GM12878 (cell line): ENCODE measurements around the gene CCNA2. TPM values are rescaled to one million over a fixed set of nuclear protein-coding genes. Genes with fewer than 3 reads are reported as not detected.

Source experiments
- CHD2 ChIP-seq: IDR thresholded peaks from 2 replicates; pipeline ENCODE4 v1.6.1; 2011; ENCODE audit warnings: low read depth, low read length, improper control_type of control experiment, borderline replicate concordance
- EED ChIP-seq: sonication (generic); IDR thresholded peaks from 2 replicates; pipeline ENCODE4 v1.6.1; 2016; ENCODE audit warnings: antibody characterized with exemption, low read depth
- EP300 ChIP-seq, 2 experiments: fragments of 150-350 bp in 1 of 2; IDR thresholded peaks; 2 replicates each; pipeline ENCODE4 v1.6.1; 2011 to 2012; ENCODE audit warnings: low read depth in 2 of 2, low read length in 2 of 2, borderline replicate concordance in 1 of 2, improper control_type of control experiment in 1 of 2, inconsistent platforms in 1 of 2; ENCODE audit not compliant: control insufficient read depth in 1 of 2
- FOXK2 ChIP-seq: fragments of 450-650 bp; IDR thresholded peaks from 2 replicates; pipeline ENCODE4 v1.6.1; 2017; ENCODE audit warnings: mild to moderate bottlenecking, moderate library complexity
- MAX ChIP-seq: IDR thresholded peaks from 2 replicates; pipeline ENCODE4 v1.6.1; 2012; ENCODE audit warnings: low read depth, low read length, improper control_type of control experiment
- NR2C1 ChIP-seq: fragments of 450-650 bp; IDR thresholded peaks from 2 replicates; pipeline ENCODE4 v1.6.1; 2017; ENCODE audit warnings: antibody characterized with exemption, mild to moderate bottlenecking, moderate library complexity
- NR2C2 ChIP-seq: IDR thresholded peaks from 2 replicates; pipeline ENCODE4 v1.6.1; 2011; ENCODE audit warnings: borderline replicate concordance, low read depth; ENCODE audit not compliant: control insufficient read depth, insufficient read length
- PAX5 ChIP-seq: IDR thresholded peaks from 2 replicates; pipeline ENCODE4 v1.6.1; 2011; ENCODE audit warnings: low read depth, low read length, borderline replicate concordance
- PML ChIP-seq: IDR thresholded peaks from 2 replicates; pipeline ENCODE4 v1.6.1; 2012; ENCODE audit warnings: low read length, inconsistent platforms
- RUNX3 ChIP-seq: IDR thresholded peaks from 2 replicates; pipeline ENCODE4 v1.6.1; 2012; ENCODE audit warnings: low read length, inconsistent platforms
- TCF7 ChIP-seq: IDR thresholded peaks from 2 replicates; pipeline ENCODE4 v1.6.1; 2014; ENCODE audit warnings: antibody characterized with exemption, borderline replicate concordance
- ZBTB4 ChIP-seq: fragments of 450-650 bp; formaldehyde crosslinking; IDR thresholded peaks from 2 replicates; pipeline ENCODE4 v1.4.0; 2022; ENCODE audit warnings: mild to moderate bottlenecking, moderate library complexity
- polyA plus RNA-seq, 11 experiments: library from polyadenylated mRNA; depleted of rRNA in 4 of 11; unstranded in 6 of 11; stranded (reverse) in 5 of 11; fragments of >200 nt; fragmentation: Nextera tagmentation in 4 of 11; fragmentation: Illumina TruSeq in 1 of 11; extraction: Ambion mirVana in 4 of 11; extraction: Trizol in 1 of 11; gene quantifications; 1 replicate in 1 of 11; 2 replicates in 10 of 11; pipeline versions ENCODE4 v1.2.1 to v1.2.3, GENCODE V29; 2011 to 2016; ENCODE audit warnings: inconsistent platforms in 2 of 11, missing spikeins in 2 of 11, low read depth in 1 of 11
- total RNA-seq, 4 experiments: library from RNA; depleted of rRNA in 3 of 4; stranded (reverse); fragments of >200 nt in 3 of 4; fragmentation: Illumina TruSeq in 1 of 4; extraction: Trizol in 1 of 4; gene quantifications; 2 replicates each; pipeline versions ENCODE4 v1.2.1 to v1.2.3, GENCODE V29; 2013 to 2021
- TF ChIP-seq, protein P1 (sequence below): fragments of 150-350 bp; IDR thresholded peaks from 2 replicates; pipeline ENCODE4 v1.6.1; 2016; ENCODE audit warnings: low read depth, low read length
- TF ChIP-seq, protein P2 (sequence below): fragments of 450-650 bp; IDR thresholded peaks from 2 replicates; pipeline ENCODE4 v1.6.1; 2018; ENCODE audit warnings: mild to moderate bottlenecking, low read depth, moderate library complexity; ENCODE audit not compliant: partially characterized antibody
- TF ChIP-seq, protein P3 (sequence below): fragments of 450-650 bp; formaldehyde crosslinking; IDR thresholded peaks from 2 replicates; pipeline ENCODE4 v1.4.0; 2020; ENCODE audit warnings: mild to moderate bottlenecking, moderate library complexity

CCNA2 gene
- total and polyA plus RNA-seq, 10 of the 15 experiments (the other 5 are each of a cell fraction or from before 2014, with no cell fraction given), result 21.8 to 153 (median 94.5) TPM

DNA sequence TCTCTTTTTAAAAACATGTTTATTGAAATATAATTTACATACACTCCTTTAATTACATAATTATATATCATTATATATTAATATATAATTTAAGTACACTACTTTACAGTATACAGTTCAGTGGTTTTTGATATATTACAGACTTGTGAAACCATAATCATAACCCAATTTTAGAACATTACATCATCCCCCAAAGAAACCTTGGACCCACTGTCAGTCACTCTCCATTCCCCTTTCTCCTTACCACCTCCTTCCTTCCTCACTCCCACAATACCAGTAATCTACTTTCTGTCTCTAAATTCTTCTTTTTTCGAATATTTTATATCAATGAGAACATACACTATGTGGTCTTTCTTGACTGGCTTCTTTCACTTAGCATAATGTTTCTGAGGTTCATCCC lies 40.5 kb downstream of the CCNA2 start (continued):
- TF ChIP-seq ZBTB4 (CRISPR knock-in tag) (no peak), RUNX3 (peak; percentile 68; the same call in 1 of the 2 replicates), TCF7 (no peak), CHD2 (no peak), PML (no peak), PAX5 (no peak), NR2C2 (no peak), EED (peak; percentile 61; the same call in 1 of the 2 replicates), FOXK2 (no peak), MAX (no peak), NR2C1 (no peak), EP300 (IDR thresholded peaks at IDR 0.05; ENCODE audit: borderline replicate concordance in 1 of 2, control insufficient read depth in 1 of 2, low read depth in 2 of 2, low read length in 2 of 2) (no peak)
- TF ChIP-seq, protein P1, sequence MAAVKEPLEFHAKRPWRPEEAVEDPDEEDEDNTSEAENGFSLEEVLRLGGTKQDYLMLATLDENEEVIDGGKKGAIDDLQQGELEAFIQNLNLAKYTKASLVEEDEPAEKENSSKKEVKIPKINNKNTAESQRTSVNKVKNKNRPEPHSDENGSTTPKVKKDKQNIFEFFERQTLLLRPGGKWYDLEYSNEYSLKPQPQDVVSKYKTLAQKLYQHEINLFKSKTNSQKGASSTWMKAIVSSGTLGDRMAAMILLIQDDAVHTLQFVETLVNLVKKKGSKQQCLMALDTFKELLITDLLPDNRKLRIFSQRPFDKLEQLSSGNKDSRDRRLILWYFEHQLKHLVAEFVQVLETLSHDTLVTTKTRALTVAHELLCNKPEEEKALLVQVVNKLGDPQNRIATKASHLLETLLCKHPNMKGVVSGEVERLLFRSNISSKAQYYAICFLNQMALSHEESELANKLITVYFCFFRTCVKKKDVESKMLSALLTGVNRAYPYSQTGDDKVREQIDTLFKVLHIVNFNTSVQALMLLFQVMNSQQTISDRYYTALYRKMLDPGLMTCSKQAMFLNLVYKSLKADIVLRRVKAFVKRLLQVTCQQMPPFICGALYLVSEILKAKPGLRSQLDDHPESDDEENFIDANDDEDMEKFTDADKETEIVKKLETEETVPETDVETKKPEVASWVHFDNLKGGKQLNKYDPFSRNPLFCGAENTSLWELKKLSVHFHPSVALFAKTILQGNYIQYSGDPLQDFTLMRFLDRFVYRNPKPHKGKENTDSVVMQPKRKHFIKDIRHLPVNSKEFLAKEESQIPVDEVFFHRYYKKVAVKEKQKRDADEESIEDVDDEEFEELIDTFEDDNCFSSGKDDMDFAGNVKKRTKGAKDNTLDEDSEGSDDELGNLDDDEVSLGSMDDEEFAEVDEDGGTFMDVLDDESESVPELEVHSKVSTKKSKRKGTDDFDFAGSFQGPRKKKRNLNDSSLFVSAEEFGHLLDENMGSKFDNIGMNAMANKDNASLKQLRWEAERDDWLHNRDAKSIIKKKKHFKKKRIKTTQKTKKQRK, result no peak
- TF ChIP-seq, protein P2, sequence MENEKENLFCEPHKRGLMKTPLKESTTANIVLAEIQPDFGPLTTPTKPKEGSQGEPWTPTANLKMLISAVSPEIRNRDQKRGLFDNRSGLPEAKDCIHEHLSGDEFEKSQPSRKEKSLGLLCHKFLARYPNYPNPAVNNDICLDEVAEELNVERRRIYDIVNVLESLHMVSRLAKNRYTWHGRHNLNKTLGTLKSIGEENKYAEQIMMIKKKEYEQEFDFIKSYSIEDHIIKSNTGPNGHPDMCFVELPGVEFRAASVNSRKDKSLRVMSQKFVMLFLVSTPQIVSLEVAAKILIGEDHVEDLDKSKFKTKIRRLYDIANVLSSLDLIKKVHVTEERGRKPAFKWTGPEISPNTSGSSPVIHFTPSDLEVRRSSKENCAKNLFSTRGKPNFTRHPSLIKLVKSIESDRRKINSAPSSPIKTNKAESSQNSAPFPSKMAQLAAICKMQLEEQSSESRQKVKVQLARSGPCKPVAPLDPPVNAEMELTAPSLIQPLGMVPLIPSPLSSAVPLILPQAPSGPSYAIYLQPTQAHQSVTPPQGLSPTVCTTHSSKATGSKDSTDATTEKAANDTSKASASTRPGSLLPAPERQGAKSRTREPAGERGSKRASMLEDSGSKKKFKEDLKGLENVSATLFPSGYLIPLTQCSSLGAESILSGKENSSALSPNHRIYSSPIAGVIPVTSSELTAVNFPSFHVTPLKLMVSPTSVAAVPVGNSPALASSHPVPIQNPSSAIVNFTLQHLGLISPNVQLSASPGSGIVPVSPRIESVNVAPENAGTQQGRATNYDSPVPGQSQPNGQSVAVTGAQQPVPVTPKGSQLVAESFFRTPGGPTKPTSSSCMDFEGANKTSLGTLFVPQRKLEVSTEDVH, result no peak
- TF ChIP-seq, protein P3, sequence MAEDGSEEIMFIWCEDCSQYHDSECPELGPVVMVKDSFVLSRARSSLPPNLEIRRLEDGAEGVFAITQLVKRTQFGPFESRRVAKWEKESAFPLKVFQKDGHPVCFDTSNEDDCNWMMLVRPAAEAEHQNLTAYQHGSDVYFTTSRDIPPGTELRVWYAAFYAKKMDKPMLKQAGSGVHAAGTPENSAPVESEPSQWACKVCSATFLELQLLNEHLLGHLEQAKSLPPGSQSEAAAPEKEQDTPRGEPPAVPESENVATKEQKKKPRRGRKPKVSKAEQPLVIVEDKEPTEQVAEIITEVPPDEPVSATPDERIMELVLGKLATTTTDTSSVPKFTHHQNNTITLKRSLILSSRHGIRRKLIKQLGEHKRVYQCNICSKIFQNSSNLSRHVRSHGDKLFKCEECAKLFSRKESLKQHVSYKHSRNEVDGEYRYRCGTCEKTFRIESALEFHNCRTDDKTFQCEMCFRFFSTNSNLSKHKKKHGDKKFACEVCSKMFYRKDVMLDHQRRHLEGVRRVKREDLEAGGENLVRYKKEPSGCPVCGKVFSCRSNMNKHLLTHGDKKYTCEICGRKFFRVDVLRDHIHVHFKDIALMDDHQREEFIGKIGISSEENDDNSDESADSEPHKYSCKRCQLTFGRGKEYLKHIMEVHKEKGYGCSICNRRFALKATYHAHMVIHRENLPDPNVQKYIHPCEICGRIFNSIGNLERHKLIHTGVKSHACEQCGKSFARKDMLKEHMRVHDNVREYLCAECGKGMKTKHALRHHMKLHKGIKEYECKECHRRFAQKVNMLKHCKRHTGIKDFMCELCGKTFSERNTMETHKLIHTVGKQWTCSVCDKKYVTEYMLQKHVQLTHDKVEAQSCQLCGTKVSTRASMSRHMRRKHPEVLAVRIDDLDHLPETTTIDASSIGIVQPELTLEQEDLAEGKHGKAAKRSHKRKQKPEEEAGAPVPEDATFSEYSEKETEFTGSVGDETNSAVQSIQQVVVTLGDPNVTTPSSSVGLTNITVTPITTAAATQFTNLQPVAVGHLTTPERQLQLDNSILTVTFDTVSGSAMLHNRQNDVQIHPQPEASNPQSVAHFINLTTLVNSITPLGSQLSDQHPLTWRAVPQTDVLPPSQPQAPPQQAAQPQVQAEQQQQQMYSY (CRISPR knock-in tag), result no peak
